Transverse colon (tissue), 4 donors: ENCODE data around the gene SLC25A19. TPM values are rescaled to one million over a fixed set of nuclear protein-coding genes. Genes with fewer than 3 reads are reported as not detected.

Experiments
- DNase-seq: peaks from one replicate; pipeline ENCODE4 v3.0.0-alpha.2; 2019
- H3K27ac ChIP-seq, 4 donors: fragments of 200-600 bp; sonication (generic); 2 replicates each; pipeline ENCODE4 v1.5.1; 2016 to 2018; ENCODE audit warnings: inconsistent platforms in 4 of 4
- H3K27me3 ChIP-seq: fragments of 200-600 bp; sonication (generic); 2 replicates; pipeline ENCODE4 v1.5.1; 2017; ENCODE audit warnings: inconsistent platforms
- H3K36me3 ChIP-seq, 4 donors: fragments of 200-600 bp; sonication (generic); 2 replicates each; pipeline ENCODE4 v1.5.1; 2017 to 2019; ENCODE audit warnings: inconsistent platforms in 4 of 4
- H3K4me1 ChIP-seq, 4 donors: fragments of 200-600 bp; sonication (generic); 2 replicates each; pipeline ENCODE4 v1.5.1; 2017 to 2020; ENCODE audit warnings: inconsistent platforms in 4 of 4
- H3K4me3 ChIP-seq, 4 donors: fragments of 200-600 bp; sonication (generic); 1 replicate in 1 of 4; 2 replicates in 3 of 4; pipeline versions ENCODE4 v1.5.1 to v1.6.1; 2017 to 2019; ENCODE audit warnings: inconsistent platforms in 4 of 4
- H3K9me3 ChIP-seq, 2 donors: fragments of 200-600 bp; sonication (generic); 2 replicates each; pipeline ENCODE4 v1.5.1; 2017 to 2019; ENCODE audit warnings: inconsistent platforms in 2 of 2
- CTCF ChIP-seq, 5 experiments: fragments of 200-600 bp in 3 of 5; fragments of 450-650 bp in 2 of 5; sonication (generic) in 3 of 5; IDR thresholded peaks; 1 replicate in 2 of 5; 2 replicates in 3 of 5; pipeline ENCODE4 v1.5.1; 2016 to 2017; ENCODE audit warnings: antibody characterized with exemption in 5 of 5, inconsistent platforms in 3 of 5, mild to moderate bottlenecking in 2 of 5, moderate library complexity in 1 of 5
- EP300 ChIP-seq: sonication (generic); formaldehyde crosslinking; IDR thresholded peaks from one replicate; pipeline ENCODE4 v1.6.1; 2017; ENCODE audit warnings: antibody characterized with exemption, low read depth
- POLR2A ChIP-seq: fragments of 450-650 bp; IDR thresholded peaks from one replicate; pipeline ENCODE4 v1.6.1; 2016; ENCODE audit warnings: antibody characterized with exemption, mild to moderate bottlenecking, moderate library complexity
- POLR2AphosphoS5 ChIP-seq, 3 donors: sonication (generic); formaldehyde crosslinking; IDR thresholded peaks; one replicate each; pipeline ENCODE4 v1.6.1; 2016; ENCODE audit warnings: antibody characterized with exemption in 3 of 3
- whole genome bisulfite sequencing, 2 donors: methylation state at CpG; one replicate each; pipeline ENCODE4 v1.1.5; 2018; ENCODE audit warnings: low coverage in 1 of 2; 5-methylcytosine and 5-hydroxymethylcytosine counted together
- in situ Hi-C, 4 donors: fragments of 200-750 bp; cut with MboI; loops; one replicate each; pipeline versions ENCODE4 v1.15.0 to v1.15.1; 2017; ENCODE audit warnings: low sequenced_read_pairs in 3 of 4, low pct_ligation_motif_present in 1 of 4, low pct_unique_long_range_greater_than_20kb in 1 of 4
- intact Hi-C: fragments of 100-400 bp; cut with DNase I; formaldehyde crosslinking; loops from one replicate; pipeline ENCODE4 v1.15.1; 2023; ENCODE audit warnings: low total_unique reads
- total RNA-seq, 4 donors: library from RNA; depleted of rRNA; stranded (reverse); fragments of >200 nt; gene quantifications; one replicate each; pipeline ENCODE4 v1.1.0, GENCODE V29; 2016

Gene SLC25A19
- total RNA-seq, 4 donors from 2014 or later, result 12.6 to 49.6 (median 20.7) TPM

GRCh38 chr17:75331671-75332070 is 42.4 kb upstream of the SLC25A19 start:
- Histone ChIP-seq H3K4me1 (peaks cover 0 to 6% (median 0%) of the 10 kb centered on the region in 4 donors), H3K9me3 (no peaks in the 10 kb centered on the region), H3K27me3 (no peaks in the 10 kb centered on the region), H3K4me3 (no peak overlapping the region), H3K27ac (no peak overlapping the region), H3K36me3 (no peaks in the 10 kb centered on the region)
- intact Hi-C loops (no loop called here), in situ Hi-C loops (no loop called here)
- peak; percentile 37 for DNase-seq
- TF ChIP-seq CTCF (IDR thresholded peaks at IDR 0.05) (no peak), POLR2A (no peak), POLR2AphosphoS5 (IDR thresholded peaks at IDR 0.05) (no peak), EP300 (no peak)
- 69 to 70% methylated on average over 3 to 6 of the region's 6 CpGs for WGBS, 2 donors

GRCh38 chr17:75327757-75328156 is 38.5 kb upstream of the SLC25A19 start:
- in situ Hi-C loops, result no loop called here
- no peak overlapping the region for H3K27ac ChIP-seq

GRCh38 chr17:75326226-75326848 is 37.1 kb upstream of the SLC25A19 start:
- 63 to 69% methylated on average over 1 to 5 of the region's 5 CpGs for WGBS, 2 donors
- H3K36me3 ChIP-seq, result peaks cover 0 to 4% (median 1%) of the 10 kb centered on the region in 4 donors
- no peaks in the 10 kb centered on the region for H3K9me3 ChIP-seq
- H3K27ac ChIP-seq, result peak overlapping the region; percentile 20 to 55 (median 38)
- TF ChIP-seq CTCF (IDR thresholded peaks at IDR 0.05) (no peak), POLR2AphosphoS5 (IDR thresholded peaks at IDR 0.05) (no peak), POLR2A (no peak), EP300 (no peak)
- peaks cover 3 to 28% (median 7%) of the 10 kb centered on the region in 4 donors for H3K4me1 ChIP-seq
- DNase-seq, result no peak
- intact Hi-C loops, result no loop called here
- H3K4me3 ChIP-seq, result no peak overlapping the region
- in situ Hi-C loops, result no loop called here
- no peaks in the 10 kb centered on the region for H3K27me3 ChIP-seq

More at GRCh38 chr17:75327757-75328156, 38.5 kb upstream of the SLC25A19 start:
- H3K4me1 ChIP-seq, result peaks cover 3 to 32% (median 7%) of the 10 kb centered on the region in 4 donors
- intact Hi-C loops, result no loop called here
- H3K9me3 ChIP-seq, result no peaks in the 10 kb centered on the region
- no peak for TF ChIP-seq POLR2AphosphoS5 (IDR thresholded peaks at IDR 0.05)
- no peak for TF ChIP-seq POLR2A
- no peak for TF ChIP-seq CTCF (IDR thresholded peaks at IDR 0.05)
- no peak for TF ChIP-seq EP300
- H3K36me3 ChIP-seq, result peaks cover 0 to 2% (median 0%) of the 10 kb centered on the region in 4 donors
- WGBS, 2 donors, result 82% methylated on average over 2 of the region's 2 CpGs; no CpG with 5 or more reads in 1 of the 2 donors
- DNase-seq, result no peak
- no peaks in the 10 kb centered on the region for H3K27me3 ChIP-seq
- H3K4me3 ChIP-seq, result no peak overlapping the region

GRCh38 chr17:75325827-75326225 is 36.6 kb upstream of the SLC25A19 start:
- H3K4me1 ChIP-seq, result peaks cover 3 to 26% (median 7%) of the 10 kb centered on the region in 4 donors
- in situ Hi-C loops, result no loop called here
- WGBS, 2 donors, result 74% methylated on average over 7 of the region's 7 CpGs; no CpG with 5 or more reads in 1 of the 2 donors

More at GRCh38 chr17:75325827-75326225, 36.6 kb upstream of the SLC25A19 start:
- no peak overlapping the region for H3K4me3 ChIP-seq
- TF ChIP-seq POLR2A (no peak), CTCF (IDR thresholded peaks at IDR 0.05) (no peak), POLR2AphosphoS5 (IDR thresholded peaks at IDR 0.05) (no peak), EP300 (no peak)
- no peak for DNase-seq
- peak overlapping the region; percentile 20 to 55 (median 38) for H3K27ac ChIP-seq
- H3K36me3 ChIP-seq, result peaks cover 0 to 5% (median 1%) of the 10 kb centered on the region in 4 donors
- intact Hi-C loops, result no loop called here
- H3K9me3 ChIP-seq, result no peaks in the 10 kb centered on the region
- H3K27me3 ChIP-seq, result no peaks in the 10 kb centered on the region
